Hepatocyte (in vitro differentiated cells): ENCODE measurements around the gene TSPAN32.
"Not testable (repeated sequence)": the region's sequence is repeated elsewhere in the genome, so short reads cannot be mapped to it uniquely, and the experiment has no call there.

Source experiments
- CTCF ChIP-seq: fragments of 200-600 bp; sonication (generic); IDR thresholded peaks from 2 replicates; pipeline ENCODE4 v1.5.1; 2016; ENCODE audit warnings: antibody characterized with exemption, mild to moderate bottlenecking; ENCODE audit not compliant: poor library complexity
- EZH2 ChIP-seq: fragments of 200-600 bp; sonication (generic); IDR thresholded peaks from 2 replicates; pipeline ENCODE4 v1.6.1; 2016; ENCODE audit warnings: antibody characterized with exemption, mild to moderate bottlenecking, borderline replicate concordance

GRCh38 chr11:2338760-2339159, 36.9 kb downstream of the TSPAN32 start:
- TF ChIP-seq CTCF, EZH2: not testable (repeated sequence)
